ENCODE results near the gene ACAA1. TPM values are rescaled to one million over a fixed set of nuclear protein-coding genes. Genes with fewer than 3 reads are reported as not detected.

Gene ACAA1
- total and polyA plus RNA-seq, 12 donors, result 76.4 to 136 (median 117) TPM

GRCh38 chr3:38095669-38096483 lies 41.1 kb downstream of the ACAA1 start:
- H3K27me3 ChIP-seq, result peaks cover 0 to 29% (median 0%) of the 10 kb centered on the region in 7 donors
- H3K27ac ChIP-seq, result no peak overlapping the region
- 80 to 81% methylated on average over 6 of the region's 6 CpGs for WGBS, 2 donors
- no peaks in the 10 kb centered on the region for H3K36me3 ChIP-seq
- TF ChIP-seq CTCF (IDR thresholded peaks at IDR 0.05), result no peak
- no peaks in the 10 kb centered on the region for H3K4me1 ChIP-seq
- ATAC-seq (no peak), DNase-seq (no peak)
- no peaks in the 10 kb centered on the region for H3K9me3 ChIP-seq
- intact Hi-C loops (cut with DNase I), result no loop called here
- H3K4me3 ChIP-seq, result no peak overlapping the region

- no peak for TF ChIP-seq CTCF (IDR thresholded peaks at IDR 0.05)
- ATAC-seq, result no peak
- intact Hi-C loops (cut with DNase I), result no loop called here
These were observed 41.9 kb downstream of the ACAA1 start for GRCh38 chr3:38094999-38095398.

DNA sequence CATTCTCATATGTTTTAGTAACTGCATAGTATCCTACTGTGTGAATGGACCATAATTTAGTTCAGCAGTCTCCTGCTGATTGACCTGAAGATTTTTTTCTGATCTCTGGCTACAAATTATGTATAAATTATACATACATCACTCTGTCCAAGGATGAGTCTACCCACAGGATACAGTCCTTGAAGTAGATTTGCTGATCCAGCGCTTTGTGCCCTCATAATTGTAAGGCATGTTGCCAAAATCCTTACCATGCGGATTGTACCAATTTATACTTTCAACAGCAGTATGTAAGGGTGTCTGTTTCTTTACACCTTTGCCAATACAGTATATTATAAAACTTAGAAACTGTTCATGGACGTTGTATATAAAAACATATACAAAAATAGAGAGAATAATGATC lies 46.5 kb downstream of the ACAA1 start:
- H3K4me1 ChIP-seq, result no peaks in the 10 kb centered on the region
- TF ChIP-seq CTCF (IDR thresholded peaks at IDR 0.05), result no peak
- no peak for ATAC-seq

More at GRCh38 chr3:38094999-38095398, 41.9 kb downstream of the ACAA1 start:
- Histone ChIP-seq H3K4me1 (no peaks in the 10 kb centered on the region), H3K27me3 (peaks cover 0 to 29% (median 0%) of the 10 kb centered on the region in 7 donors), H3K27ac (no peak overlapping the region), H3K9me3 (no peaks in the 10 kb centered on the region), H3K4me3 (no peak overlapping the region), H3K36me3 (no peaks in the 10 kb centered on the region)
- DNase-seq, result no peak
- WGBS, 2 donors, result 86 to 88% methylated on average over 3 of the region's 3 CpGs

GRCh38 chr3:38089163-38089562 lies 47.8 kb downstream of the ACAA1 start:
- Histone ChIP-seq H3K4me3 (no peak overlapping the region), H3K9me3 (peaks cover 0 to 25% (median 0%) of the 10 kb centered on the region in 11 donors), H3K36me3 (no peaks in the 10 kb centered on the region), H3K4me1 (no peaks in the 10 kb centered on the region), H3K27me3 (no peaks in the 10 kb centered on the region), H3K27ac (no peak overlapping the region)
- peak in 4 of 8 donors; percentile 20 to 75 (median 50) for ATAC-seq
- WGBS, 2 donors, result 40 to 52% methylated on average over 2 of the region's 2 CpGs
- TF ChIP-seq CTCF (IDR thresholded peaks at IDR 0.05), result no peak
- DNase-seq, result no peak
- intact Hi-C loops (cut with DNase I), result no loop called here

More for the DNA sequence above, 46.5 kb downstream of the ACAA1 start:
- no peak for DNase-seq
- H3K27ac ChIP-seq, result no peak overlapping the region
- no peaks in the 10 kb centered on the region for H3K36me3 ChIP-seq
- H3K9me3 ChIP-seq, result peaks cover 0 to 12% (median 0%) of the 10 kb centered on the region in 11 donors
- H3K4me3 ChIP-seq, result no peak overlapping the region
- peaks cover 0 to 8% (median 0%) of the 10 kb centered on the region in 7 donors for H3K27me3 ChIP-seq
- intact Hi-C loops (cut with DNase I), result no loop called here
- 89 to 93% methylated on average over 3 of the region's 3 CpGs for WGBS, 2 donors
